Activated T-helper 1 cell treated with anti-CD3 and anti-CD28 coated beads, Interleukin-12 subunit alpha, Interleukin-12 subunit beta, Interleukin-2, Interleukin-4 antibody, amounts not matched to agents 30 ng/mL and 10 ng/mL and 1 ng/mL, durations not matched to agents 14 hours and 24 hours and 36 hours (primary cell): ENCODE results near the gene TCERG1. TPM values are rescaled to one million over a fixed set of nuclear protein-coding genes. Genes with fewer than 3 reads are reported as not detected.

Experiments
- DNase-seq: peaks from one replicate; pipeline ENCODE4 v3.0.0; 2021; ENCODE audit warnings: low spot score
- H3K27ac Mint-ChIP-seq: one replicate; pipeline ENCODE4 v1.8.0; 2021; ENCODE audit warnings: mild to moderate bottlenecking, mixed read lengths
- H3K27me3 Mint-ChIP-seq: one replicate; pipeline ENCODE4 v1.8.0; 2022; ENCODE audit warnings: mild to moderate bottlenecking, moderate library complexity, mixed read lengths; ENCODE audit not compliant: insufficient read depth
- H3K36me3 Mint-ChIP-seq: one replicate; pipeline ENCODE4 v1.8.0; 2021; ENCODE audit warnings: low read depth, mixed read lengths
- H3K4me1 Mint-ChIP-seq: one replicate; pipeline ENCODE4 v1.8.0; 2021; ENCODE audit warnings: low read depth, mixed read lengths
- H3K4me3 Mint-ChIP-seq: one replicate; pipeline ENCODE4 v1.8.0; 2021; ENCODE audit warnings: mild to moderate bottlenecking, moderate library complexity, mixed read lengths
- H3K9me3 Mint-ChIP-seq: one replicate; pipeline ENCODE4 v1.8.0; 2021; ENCODE audit warnings: mixed read lengths
- intact Hi-C: fragments of 100-400 bp; cut with micrococcal nuclease; formaldehyde crosslinking; loops from one replicate; pipeline ENCODE4 v1.15.1; 2024
- total RNA-seq: library from RNA; stranded (reverse); gene quantifications from 2 replicates; pipeline ENCODE4 v1.2.3, GENCODE V29; 2022

Gene TCERG1
- total RNA-seq, 1 donor from 2014 or later = 160 TPM

DNA sequence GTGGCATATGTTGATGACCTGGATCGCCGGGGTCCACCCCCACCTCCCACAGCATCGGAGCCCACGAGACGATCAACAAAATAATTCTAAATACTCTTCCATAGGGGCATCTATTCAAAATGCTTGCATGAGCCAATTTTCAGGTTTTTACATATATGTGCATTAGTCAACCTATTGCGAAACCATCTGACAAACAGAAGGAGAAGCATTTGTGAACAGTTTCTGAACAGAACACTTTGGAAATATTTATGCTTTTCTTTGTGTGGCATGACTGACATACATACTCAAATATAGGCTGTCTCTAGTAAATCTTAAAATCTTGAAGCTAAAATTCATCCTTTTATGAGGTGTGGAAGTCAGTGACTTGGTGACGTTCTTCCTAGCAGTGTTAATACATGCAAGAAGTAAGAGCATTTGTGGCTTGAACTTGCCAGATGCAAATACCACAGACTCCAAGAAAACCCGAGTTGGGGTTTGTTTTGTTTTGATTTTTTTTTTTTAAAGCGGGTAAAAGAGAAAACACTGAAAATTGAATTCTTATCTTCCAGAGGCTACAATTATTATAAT lies 63.5 kb downstream of the TCERG1 start:
- Mint-ChIP-seq H3K36me3 (peaks cover 32% of the 10 kb centered on the region), H3K4me3 (no peak overlapping the region), H3K27me3 (no peaks in the 10 kb centered on the region), H3K4me1 (no peaks in the 10 kb centered on the region), H3K27ac (no peak overlapping the region), H3K9me3 (no peaks in the 10 kb centered on the region)
- intact Hi-C loops = no loop called here
- no peak for DNase-seq

DNA sequence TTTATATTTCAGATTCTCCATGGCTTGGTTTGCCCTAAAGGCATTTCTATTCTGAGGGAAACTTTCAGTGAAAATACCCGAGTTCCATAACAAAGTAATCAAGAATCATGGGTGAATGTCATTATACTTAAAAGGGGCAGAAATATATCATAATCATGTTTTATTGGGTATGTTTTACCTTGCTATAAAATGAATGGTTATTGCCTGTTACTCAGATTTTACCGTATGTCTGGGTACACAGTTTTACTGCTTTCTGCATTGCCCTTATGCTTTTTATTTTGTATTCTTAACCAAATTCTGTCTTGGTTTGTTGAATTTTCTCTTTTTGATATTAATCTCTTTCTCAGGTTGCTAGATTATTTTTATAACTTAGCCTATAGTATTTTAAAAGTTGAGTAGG lies 66.3 kb downstream of the TCERG1 start:
- no peak overlapping the region for H3K27ac Mint-ChIP-seq
- H3K36me3 Mint-ChIP-seq = peaks cover 21% of the 10 kb centered on the region
- H3K9me3 Mint-ChIP-seq = no peaks in the 10 kb centered on the region
- no peaks in the 10 kb centered on the region for H3K4me1 Mint-ChIP-seq
- intact Hi-C loops = no loop called here
- DNase-seq = no peak
- H3K27me3 Mint-ChIP-seq = no peaks in the 10 kb centered on the region
- no peak overlapping the region for H3K4me3 Mint-ChIP-seq

DNA sequence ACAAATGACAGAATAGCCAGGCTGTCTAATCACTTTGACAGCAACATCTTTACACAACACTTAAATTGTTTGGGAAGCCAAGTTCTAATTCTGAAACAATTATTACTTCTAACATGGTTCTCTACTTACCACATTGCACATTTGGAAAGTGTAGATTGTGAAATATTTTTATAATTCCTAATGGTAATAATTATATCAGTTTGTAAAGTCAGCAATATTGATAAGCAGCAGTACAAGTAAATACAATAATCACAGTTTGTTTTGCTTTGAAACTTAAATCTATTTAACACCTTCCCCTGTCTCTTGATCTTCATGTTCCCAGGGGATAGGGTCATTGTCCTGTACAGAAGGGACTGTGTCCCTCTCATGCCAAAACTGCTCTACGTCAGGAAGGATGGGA lies 67.4 kb downstream of the TCERG1 start:
- Mint-ChIP-seq H3K4me1 (no peaks in the 10 kb centered on the region), H3K27me3 (no peaks in the 10 kb centered on the region), H3K4me3 (no peak overlapping the region), H3K27ac (no peak overlapping the region), H3K36me3 (peaks cover 16% of the 10 kb centered on the region), H3K9me3 (no peaks in the 10 kb centered on the region)
- DNase-seq = no peak
- intact Hi-C loops = no loop called here

DNA sequence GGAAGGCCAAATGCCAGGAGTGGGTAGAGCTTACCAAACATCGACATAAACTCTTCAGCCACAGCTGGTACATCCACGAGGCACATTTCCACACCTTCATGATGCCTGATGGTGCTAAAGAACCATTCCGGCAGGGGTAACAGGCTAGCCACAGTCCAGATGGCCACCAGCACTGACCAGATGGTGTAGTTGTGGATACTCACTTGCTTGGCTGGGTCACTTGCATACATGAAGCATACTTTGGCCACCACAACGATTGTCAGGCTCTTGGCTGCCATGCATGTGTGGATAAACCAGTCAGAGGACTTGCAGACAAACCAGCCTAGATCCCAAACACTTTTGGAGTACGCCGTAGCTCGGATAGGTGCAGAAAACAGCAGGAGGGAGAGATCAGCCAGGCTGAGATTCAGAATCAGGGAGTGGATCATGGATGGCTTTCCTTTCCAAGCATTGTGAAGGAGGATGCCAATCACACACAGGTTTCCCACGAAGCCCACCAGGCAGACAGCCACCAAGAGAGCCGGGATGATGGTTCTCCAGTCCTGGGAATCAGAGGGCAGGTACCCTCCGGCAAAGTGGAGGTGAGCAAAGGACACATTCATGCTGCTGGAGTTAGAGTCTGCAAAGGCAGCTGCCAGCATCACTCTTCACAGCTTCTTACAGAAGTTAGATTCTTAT lies 68.5 kb downstream of the TCERG1 start:
- intact Hi-C loops = no loop called here
- H3K9me3 Mint-ChIP-seq = no peaks in the 10 kb centered on the region
- H3K27me3 Mint-ChIP-seq = peaks cover 6% of the 10 kb centered on the region
- H3K36me3 Mint-ChIP-seq = peaks cover 10% of the 10 kb centered on the region
- no peak for DNase-seq
- no peak overlapping the region for H3K4me3 Mint-ChIP-seq
- H3K4me1 Mint-ChIP-seq = no peaks in the 10 kb centered on the region
- H3K27ac Mint-ChIP-seq = no peak overlapping the region

DNA sequence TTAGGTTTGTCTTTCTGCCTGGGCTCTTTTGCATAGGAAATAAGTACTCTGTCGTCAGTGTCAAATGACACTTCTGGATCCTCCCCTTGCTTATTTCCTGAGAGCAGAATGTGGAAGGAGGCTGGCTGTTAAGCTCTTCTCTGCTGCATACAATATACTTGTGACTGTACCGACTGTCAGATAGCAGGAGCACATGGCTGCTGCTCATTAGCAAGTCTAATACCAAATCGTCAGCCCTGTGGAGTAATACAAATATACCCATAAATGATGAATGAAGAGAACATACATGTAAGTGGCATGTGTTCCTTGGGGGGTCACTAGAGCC lies 69.0 kb downstream of the TCERG1 start, which contains the start of gene GPR151:
Gene GPR151, minus strand, starts transcription at position 40 of the 325 bp plus-strand sequence. CDS start 77 bp downstream, outside the sequence.
- H3K9me3 Mint-ChIP-seq = no peaks in the 10 kb centered on the region
- intact Hi-C loops = no loop called here
- H3K27ac Mint-ChIP-seq = no peak within 1 kb of the TSS
- peaks cover 5% of the 10 kb centered on the region for H3K36me3 Mint-ChIP-seq
- H3K4me1 Mint-ChIP-seq = no peaks in the 10 kb centered on the region
- H3K27me3 Mint-ChIP-seq = peaks cover 6% of the 10 kb centered on the region
- H3K4me3 Mint-ChIP-seq = no peak within 1 kb of the TSS
- DNase-seq = no peak

DNA sequence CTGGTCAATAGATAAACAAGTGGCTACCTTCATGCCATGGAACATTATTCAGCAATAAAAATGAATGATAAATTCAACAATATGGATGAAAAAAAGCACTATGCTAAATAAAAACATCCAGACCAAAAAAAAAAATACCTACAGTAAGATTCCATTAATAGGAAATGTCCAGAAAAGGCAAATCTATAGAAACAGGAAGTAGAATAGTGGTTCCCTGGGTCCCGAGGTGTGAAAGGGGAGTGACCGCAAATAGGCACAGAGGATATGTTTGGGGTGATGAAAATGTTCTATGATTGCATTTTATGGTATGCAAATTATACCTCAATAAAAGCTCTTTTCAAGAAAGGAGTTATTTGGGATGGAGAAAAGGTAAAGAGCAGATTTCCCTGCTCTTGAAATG lies 72.4 kb downstream of the TCERG1 start:
- no peaks in the 10 kb centered on the region for H3K4me1 Mint-ChIP-seq
- no peak overlapping the region for H3K4me3 Mint-ChIP-seq
- intact Hi-C loops = no loop called here
- no peak overlapping the region for H3K27ac Mint-ChIP-seq
- no peaks in the 10 kb centered on the region for H3K36me3 Mint-ChIP-seq
- DNase-seq = no peak
- H3K27me3 Mint-ChIP-seq = peaks cover 15% of the 10 kb centered on the region
- H3K9me3 Mint-ChIP-seq = no peaks in the 10 kb centered on the region

DNA sequence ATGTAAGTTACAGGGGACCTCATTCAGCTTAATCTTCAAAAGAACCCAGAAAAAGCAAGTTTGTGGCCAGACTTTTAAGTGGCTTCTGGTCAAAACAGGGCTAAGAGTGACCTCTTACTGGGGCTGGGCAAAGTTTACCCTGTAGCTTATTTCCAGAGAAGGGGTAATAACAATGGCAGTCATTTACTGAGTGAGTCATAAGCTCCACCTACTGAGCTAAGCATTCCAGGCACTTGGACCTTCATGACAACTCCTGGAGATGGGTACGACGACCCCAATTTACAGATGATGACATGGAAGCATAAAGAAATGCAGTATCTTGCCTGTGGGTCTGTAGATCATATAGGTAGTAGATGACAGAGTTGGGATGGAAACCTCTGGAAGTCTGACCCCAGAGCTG lies 73.6 kb downstream of the TCERG1 start:
- DNase-seq = no peak
- no peaks in the 10 kb centered on the region for H3K4me1 Mint-ChIP-seq
- H3K27me3 Mint-ChIP-seq = peaks cover 15% of the 10 kb centered on the region
- no peak overlapping the region for H3K4me3 Mint-ChIP-seq
- no peak overlapping the region for H3K27ac Mint-ChIP-seq
- intact Hi-C loops = no loop called here
- H3K36me3 Mint-ChIP-seq = no peaks in the 10 kb centered on the region
- H3K9me3 Mint-ChIP-seq = no peaks in the 10 kb centered on the region

DNA sequence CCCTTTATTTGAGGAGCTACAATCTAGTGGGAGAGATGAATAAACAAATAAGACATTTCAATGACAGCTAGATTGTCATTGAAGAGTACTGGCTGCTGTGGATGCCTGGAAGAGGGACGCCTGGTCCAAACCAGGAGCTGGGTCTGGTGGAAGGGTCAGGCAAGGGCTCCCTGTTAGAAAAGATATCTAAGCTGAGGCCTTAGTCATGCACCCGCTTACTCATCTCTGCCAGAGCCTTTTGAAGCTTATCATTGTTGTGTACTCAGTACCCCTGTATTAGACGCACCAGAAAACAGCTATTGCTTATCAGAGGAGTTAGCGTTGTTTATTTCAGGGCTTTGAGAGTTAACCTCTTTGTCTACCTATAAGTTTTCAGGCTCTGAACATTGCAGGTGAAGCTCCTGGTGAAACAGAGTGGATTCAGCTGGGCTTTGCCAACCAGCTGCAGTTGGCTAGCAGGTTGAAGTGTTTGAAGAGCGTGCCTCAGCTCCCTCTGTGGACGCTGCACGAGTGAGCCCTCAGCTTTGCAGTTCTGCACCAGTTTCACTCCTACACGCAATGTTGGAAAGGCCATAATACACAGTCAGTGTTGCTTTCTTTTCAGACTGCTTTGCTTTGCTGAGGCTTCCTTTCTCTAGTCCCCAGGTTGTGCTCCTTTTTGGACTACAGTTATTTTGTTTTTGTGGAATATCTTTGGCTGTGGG lies 74.4 kb downstream of the TCERG1 start:
- H3K27ac Mint-ChIP-seq = no peak overlapping the region
- H3K4me3 Mint-ChIP-seq = no peak overlapping the region
- intact Hi-C loops = no loop called here
- H3K4me1 Mint-ChIP-seq = no peaks in the 10 kb centered on the region
- H3K27me3 Mint-ChIP-seq = peaks cover 19% of the 10 kb centered on the region
- H3K9me3 Mint-ChIP-seq = no peaks in the 10 kb centered on the region
- H3K36me3 Mint-ChIP-seq = no peaks in the 10 kb centered on the region
- DNase-seq = no peak

DNA sequence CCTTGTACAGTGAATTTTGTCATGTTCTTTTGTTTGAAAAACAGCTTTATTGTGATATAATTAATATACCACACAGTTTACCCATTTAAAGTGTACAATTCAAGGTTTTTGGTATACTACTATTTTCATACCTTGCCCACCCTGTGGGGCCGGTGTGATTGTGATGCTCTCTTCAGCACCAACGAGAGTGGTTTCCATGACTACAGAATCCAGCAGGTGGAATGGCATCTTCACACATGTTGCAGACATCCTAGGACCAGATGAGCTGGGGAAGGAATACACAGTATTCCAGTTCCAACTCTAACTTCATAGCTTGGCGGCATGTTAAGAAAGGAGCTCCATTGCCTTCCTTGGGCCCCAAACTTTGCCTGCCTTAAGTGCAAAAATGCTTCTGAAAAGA lies 76.6 kb downstream of the TCERG1 start:
- no peaks in the 10 kb centered on the region for H3K9me3 Mint-ChIP-seq
- DNase-seq = no peak
- intact Hi-C loops = no loop called here
- no peak overlapping the region for H3K4me3 Mint-ChIP-seq
- H3K36me3 Mint-ChIP-seq = no peaks in the 10 kb centered on the region
- peaks cover 26% of the 10 kb centered on the region for H3K27me3 Mint-ChIP-seq
- no peaks in the 10 kb centered on the region for H3K4me1 Mint-ChIP-seq
- H3K27ac Mint-ChIP-seq = no peak overlapping the region

DNA sequence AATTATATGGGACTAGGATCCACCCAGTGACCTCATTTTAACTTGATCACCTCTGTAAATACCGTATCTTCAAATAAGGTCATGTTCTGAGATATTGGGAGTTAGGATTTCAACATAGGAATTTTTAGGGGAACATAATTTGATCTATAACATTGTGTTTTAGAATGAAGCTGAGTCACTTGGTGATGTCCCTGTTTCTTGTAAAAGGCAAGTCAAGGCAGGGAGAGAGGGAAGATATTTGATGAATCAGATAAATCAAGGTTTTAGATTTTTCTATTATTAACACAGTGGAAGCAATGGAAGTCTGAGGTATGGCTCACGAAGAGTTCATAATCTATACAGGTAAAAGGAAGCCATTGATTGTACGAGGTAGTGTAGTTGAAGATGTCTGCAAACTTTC lies 80.7 kb downstream of the TCERG1 start:
- Mint-ChIP-seq H3K27me3 (peaks cover 16% of the 10 kb centered on the region), H3K4me3 (no peak overlapping the region)

DNA sequence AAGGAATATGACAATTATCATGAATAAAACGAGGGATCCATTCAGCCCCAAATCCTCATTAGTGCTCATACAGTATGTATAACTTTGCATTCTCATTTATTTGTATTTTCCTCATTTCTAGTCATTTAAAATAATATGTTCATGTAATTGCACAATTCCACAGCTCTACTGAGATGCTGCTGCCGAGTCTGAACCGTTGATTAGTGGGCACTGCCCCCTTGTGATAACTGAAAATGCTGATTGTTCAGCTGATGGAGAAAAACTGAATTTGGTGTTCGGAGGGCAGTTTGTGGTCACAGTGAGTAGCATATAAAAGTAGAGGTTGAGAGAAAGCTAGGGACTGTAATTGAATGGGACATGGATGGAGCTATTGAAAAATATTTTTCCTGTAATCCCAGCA lies 81.1 kb downstream of the TCERG1 start:
- Mint-ChIP-seq H3K27ac (no peak overlapping the region), H3K9me3 (no peaks in the 10 kb centered on the region), H3K4me1 (peaks cover 13% of the 10 kb centered on the region), H3K4me3 (no peak overlapping the region), H3K36me3 (no peaks in the 10 kb centered on the region), H3K27me3 (peaks cover 11% of the 10 kb centered on the region)
- no peak for DNase-seq
- intact Hi-C loops = no loop called here

More for the DNA sequence above, 80.7 kb downstream of the TCERG1 start:
- Mint-ChIP-seq H3K4me1 (peaks cover 10% of the 10 kb centered on the region), H3K36me3 (no peaks in the 10 kb centered on the region), H3K9me3 (no peaks in the 10 kb centered on the region), H3K27ac (no peak overlapping the region)
- intact Hi-C loops = no loop called here
- no peak for DNase-seq

DNA sequence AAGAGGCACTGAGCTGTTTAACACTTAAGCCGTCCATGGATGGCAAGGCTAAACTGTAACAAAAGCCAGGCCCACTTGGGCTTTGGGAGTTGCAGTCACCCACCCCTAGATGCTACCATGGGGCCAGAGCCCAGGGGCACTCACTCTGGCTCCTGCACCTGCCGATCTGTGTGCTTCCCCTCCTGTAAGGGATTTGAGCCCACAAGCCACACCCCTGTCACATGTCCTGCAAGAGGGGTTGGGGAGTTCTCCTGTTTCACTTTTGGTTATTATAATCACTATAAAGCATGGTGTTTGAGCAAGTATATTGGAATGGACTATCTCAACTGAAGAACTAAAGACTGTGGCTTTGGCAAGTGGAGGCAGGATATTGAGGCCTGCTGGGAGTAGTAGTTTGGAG lies 82.9 kb downstream of the TCERG1 start:
- Mint-ChIP-seq H3K4me1 (peaks cover 16% of the 10 kb centered on the region), H3K27me3 (peaks cover 14% of the 10 kb centered on the region), H3K27ac (no peak overlapping the region), H3K4me3 (no peak overlapping the region), H3K9me3 (no peaks in the 10 kb centered on the region), H3K36me3 (no peaks in the 10 kb centered on the region)
- no peak for DNase-seq
- intact Hi-C loops = loop anchor here (10.0 kb wide), 1 partner anchor 1295 kb away; no protein-coding TSS in a partner anchor

DNA sequence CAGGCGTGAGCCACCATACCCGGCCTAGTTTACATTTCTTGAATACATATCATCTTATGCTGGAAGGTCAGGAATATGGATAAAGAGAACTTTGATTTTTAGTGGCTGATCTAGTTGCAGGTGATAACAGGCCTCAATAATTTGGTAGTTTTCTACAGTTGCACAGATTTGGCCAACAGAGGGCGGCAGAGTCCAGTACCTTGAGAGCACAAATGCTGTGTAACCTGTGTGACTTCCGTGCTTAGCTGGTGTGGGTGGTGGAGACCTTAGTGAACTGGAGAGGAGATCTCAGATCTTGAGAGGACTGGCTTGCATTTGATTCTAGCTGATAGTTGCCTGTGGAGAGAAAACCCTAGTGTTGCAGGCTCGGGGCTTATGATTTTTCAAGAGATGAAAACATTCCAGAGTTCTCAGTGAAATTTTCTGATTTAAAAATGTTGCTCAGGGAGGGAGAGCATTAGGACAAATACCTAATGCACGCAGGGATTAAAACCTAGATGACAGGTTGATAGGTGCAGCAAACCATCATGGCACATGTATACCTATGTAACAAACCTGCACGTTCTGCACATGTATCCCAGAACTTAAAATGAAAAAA lies 86.2 kb downstream of the TCERG1 start:
- H3K4me1 Mint-ChIP-seq = peaks cover 16% of the 10 kb centered on the region
- DNase-seq = peak; percentile 58
- H3K27ac Mint-ChIP-seq = no peak overlapping the region
- no peak overlapping the region for H3K4me3 Mint-ChIP-seq
- intact Hi-C loops = loop anchor here (1.0 to 10.0 kb wide), 3 partner anchors 433 to 1291 kb away; no protein-coding TSS in a partner anchor
- H3K9me3 Mint-ChIP-seq = no peaks in the 10 kb centered on the region
- no peaks in the 10 kb centered on the region for H3K36me3 Mint-ChIP-seq
- H3K27me3 Mint-ChIP-seq = peaks cover 3% of the 10 kb centered on the region
